Parathyroid adenoma (tissue), 2 donors: ENCODE data around the gene TEKTIP1.

Experiments
- H2AFZ ChIP-seq: fragments of 300-600 bp; sonication (generic); one replicate; pipeline ENCODE4 v1.7.0; 2017; ENCODE audit warnings: antibody characterized with exemption, mild to moderate bottlenecking
- H3K27ac ChIP-seq: fragments of 300-600 bp; sonication (generic); one replicate; pipeline ENCODE4 v1.7.0; 2017
- H3K27me3 ChIP-seq: fragments of 300-600 bp; sonication (generic); one replicate; pipeline ENCODE4 v1.7.0; 2017; ENCODE audit warnings: low read length; ENCODE audit not compliant: control insufficient read depth, insufficient read depth
- H3K36me3 ChIP-seq: fragments of 300-600 bp; sonication (generic); one replicate; pipeline ENCODE4 v1.7.0; 2017; ENCODE audit warnings: low read length; ENCODE audit not compliant: control insufficient read depth, insufficient read depth
- H3K4me1 ChIP-seq: fragments of 300-600 bp; sonication (generic); one replicate; pipeline ENCODE4 v1.7.0; 2017; ENCODE audit warnings: control low read depth
- H3K4me2 ChIP-seq: fragments of 300-600 bp; sonication (generic); one replicate; pipeline ENCODE4 v1.7.0; 2017; ENCODE audit warnings: low read length
- H3K4me3 ChIP-seq: fragments of 300-600 bp; sonication (generic); one replicate; pipeline ENCODE4 v1.7.0; 2017; ENCODE audit warnings: low read depth, low read length
- H3K79me2 ChIP-seq: fragments of 300-600 bp; sonication (generic); one replicate; pipeline ENCODE4 v1.7.0; 2017; ENCODE audit warnings: control low read depth
- H3K9ac ChIP-seq: fragments of 300-600 bp; sonication (generic); one replicate; pipeline ENCODE4 v1.7.0; 2017; ENCODE audit warnings: mild to moderate bottlenecking
- H3K9me3 ChIP-seq: fragments of 300-600 bp; sonication (generic); one replicate; pipeline ENCODE4 v1.7.0; 2017; ENCODE audit warnings: low read length; ENCODE audit not compliant: control insufficient read depth
- TF ChIP-seq, protein P1 (sequence below): fragments of 300-600 bp; sonication (generic); IDR thresholded peaks from one replicate; pipeline ENCODE4 v1.7.0; 2017; ENCODE audit warnings: antibody characterized with exemption, mild to moderate bottlenecking
- donor health status: primary hyperparathyroidism.

TEKTIP1 gene

DNA sequence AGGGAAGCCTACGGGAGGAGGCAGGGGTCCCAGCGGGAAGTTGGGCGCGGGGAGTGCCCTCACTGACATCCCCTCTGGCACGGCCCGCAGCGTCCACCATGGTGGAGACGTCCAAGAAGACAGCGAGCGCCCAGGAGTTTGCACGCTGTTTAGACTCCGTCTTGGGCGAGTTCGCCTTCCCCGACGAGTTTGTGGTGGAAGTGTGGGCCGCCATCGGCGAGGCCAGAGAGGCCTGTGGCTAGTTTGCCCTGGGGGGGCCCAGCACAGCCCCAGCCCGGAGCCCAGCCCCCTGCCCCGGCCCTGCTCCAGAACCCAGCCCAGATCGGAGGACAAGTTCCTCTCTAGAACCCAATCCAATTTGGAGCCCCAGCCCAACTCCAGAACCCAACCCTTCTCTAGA, 51.0 kb downstream of the TEKTIP1 start:
- Histone ChIP-seq H3K27ac (no peak overlapping the region), H3K36me3 (no peaks in the 10 kb centered on the region), H3K9me3 (no peaks in the 10 kb centered on the region), H3K4me3 (no peak overlapping the region), H3K79me2 (no peaks in the 10 kb centered on the region), H2AFZ (no peak overlapping the region), H3K4me1 (no peaks in the 10 kb centered on the region), H3K27me3 (no peaks in the 10 kb centered on the region), H3K9ac (no peak overlapping the region), H3K4me2 (no peak overlapping the region)
- TF ChIP-seq, protein P1, sequence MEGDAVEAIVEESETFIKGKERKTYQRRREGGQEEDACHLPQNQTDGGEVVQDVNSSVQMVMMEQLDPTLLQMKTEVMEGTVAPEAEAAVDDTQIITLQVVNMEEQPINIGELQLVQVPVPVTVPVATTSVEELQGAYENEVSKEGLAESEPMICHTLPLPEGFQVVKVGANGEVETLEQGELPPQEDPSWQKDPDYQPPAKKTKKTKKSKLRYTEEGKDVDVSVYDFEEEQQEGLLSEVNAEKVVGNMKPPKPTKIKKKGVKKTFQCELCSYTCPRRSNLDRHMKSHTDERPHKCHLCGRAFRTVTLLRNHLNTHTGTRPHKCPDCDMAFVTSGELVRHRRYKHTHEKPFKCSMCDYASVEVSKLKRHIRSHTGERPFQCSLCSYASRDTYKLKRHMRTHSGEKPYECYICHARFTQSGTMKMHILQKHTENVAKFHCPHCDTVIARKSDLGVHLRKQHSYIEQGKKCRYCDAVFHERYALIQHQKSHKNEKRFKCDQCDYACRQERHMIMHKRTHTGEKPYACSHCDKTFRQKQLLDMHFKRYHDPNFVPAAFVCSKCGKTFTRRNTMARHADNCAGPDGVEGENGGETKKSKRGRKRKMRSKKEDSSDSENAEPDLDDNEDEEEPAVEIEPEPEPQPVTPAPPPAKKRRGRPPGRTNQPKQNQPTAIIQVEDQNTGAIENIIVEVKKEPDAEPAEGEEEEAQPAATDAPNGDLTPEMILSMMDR, result no peak

DNA sequence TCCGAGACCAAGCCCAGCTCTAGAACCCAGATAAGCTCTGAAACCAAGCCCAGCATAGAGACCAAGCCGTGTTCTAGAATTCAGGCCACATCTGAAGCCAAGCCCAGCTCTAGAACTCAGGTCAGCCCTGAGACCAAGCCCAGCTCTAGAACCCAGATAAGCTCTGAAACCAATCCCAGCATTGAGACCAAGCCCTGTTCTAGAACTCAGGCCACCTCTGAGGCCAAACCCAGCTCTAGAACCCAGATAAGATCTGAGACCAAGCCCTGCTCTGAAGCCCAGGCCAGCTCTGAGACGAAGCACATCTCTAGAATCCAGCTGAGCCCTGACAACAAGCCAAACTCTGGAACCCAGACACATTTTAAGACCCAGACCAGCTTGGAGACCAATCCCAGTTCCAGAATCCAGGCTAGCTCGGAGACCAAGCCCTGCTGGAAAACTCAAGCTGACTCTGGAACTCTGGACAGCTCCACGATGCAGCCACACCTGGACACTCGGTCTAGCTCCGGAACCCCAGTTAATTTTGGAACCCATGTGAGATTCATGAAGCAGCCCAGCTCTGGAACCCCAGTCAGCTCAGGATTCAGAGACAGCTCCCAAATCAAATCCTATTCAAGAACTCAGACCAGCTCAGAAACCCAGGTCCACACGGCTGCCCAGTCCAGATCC, 52.2 kb downstream of the TEKTIP1 start:
- H3K9ac ChIP-seq, result no peak overlapping the region
- no peaks in the 10 kb centered on the region for H3K79me2 ChIP-seq

DNA sequence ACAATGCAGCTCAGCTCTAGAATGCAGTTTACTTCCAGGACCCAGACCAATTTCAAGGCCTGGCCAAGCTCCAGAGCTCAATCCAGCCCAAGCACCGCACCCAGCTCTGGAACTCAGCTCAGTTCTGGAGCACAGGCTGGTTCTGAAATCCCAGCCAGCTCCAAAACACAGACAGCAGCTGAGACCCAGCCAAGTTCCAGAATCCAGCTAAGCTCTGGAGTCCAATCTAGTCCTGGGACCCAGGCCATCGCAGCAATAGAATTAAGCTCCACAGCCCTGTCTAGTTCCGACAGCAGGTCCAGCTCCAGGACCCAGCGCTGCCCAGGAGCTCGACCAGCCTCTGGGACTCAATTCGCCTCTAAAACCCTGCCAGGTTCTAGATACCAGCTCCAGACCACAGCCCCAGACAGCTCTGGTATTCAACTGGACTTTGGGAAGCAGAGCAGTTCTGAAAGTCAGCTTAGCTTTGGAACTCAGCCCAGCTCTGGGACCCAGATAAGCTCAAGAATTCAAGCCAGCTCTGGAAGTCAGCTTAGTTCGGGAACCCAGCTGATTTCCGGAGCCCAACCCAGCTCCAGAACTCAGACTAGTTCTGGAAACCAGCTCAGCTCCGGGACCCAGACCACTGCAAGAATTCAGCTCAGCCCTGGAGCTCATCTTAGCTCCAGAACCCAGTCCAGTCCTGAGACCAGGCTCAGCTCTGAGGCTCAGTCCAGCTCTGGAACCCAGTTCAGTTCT, 53.1 kb downstream of the TEKTIP1 start:
- Histone ChIP-seq H3K4me1 (no peaks in the 10 kb centered on the region), H3K27ac (no peak overlapping the region)
- TF ChIP-seq, protein P1, result no peak

More for the DNA sequence above, 52.2 kb downstream of the TEKTIP1 start:
- Histone ChIP-seq H3K4me2 (no peak overlapping the region), H2AFZ (no peak overlapping the region), H3K36me3 (no peaks in the 10 kb centered on the region), H3K27ac (no peak overlapping the region), H3K9me3 (no peaks in the 10 kb centered on the region), H3K4me1 (no peaks in the 10 kb centered on the region), H3K27me3 (no peaks in the 10 kb centered on the region), H3K4me3 (no peak overlapping the region)
- TF ChIP-seq, protein P1, result no peak

DNA sequence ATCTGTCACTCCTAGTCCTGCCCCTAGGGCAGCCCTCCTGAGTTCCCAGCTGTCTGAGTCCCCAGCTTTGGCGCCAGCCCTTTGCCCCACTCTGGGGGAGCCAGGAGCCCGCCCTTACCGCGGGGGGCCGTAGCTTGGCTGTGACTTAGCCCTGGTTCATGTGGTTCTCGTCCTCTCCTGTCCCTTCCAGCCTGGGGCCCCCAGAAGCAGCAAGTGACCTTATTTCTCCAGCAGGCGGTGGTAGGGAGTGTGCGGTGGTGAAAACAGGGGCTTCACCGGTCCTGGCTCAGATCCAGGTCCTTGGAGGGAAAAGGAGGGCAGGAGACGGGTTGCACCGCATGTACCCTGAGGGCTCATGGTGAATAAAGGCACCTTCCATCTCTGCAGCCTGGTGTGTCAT, 54.2 kb downstream of the TEKTIP1 start:
- Histone ChIP-seq H3K27me3 (no peaks in the 10 kb centered on the region), H2AFZ (no peak overlapping the region), H3K4me3 (no peak overlapping the region), H3K4me1 (no peaks in the 10 kb centered on the region), H3K27ac (no peak overlapping the region), H3K79me2 (no peaks in the 10 kb centered on the region), H3K4me2 (no peak overlapping the region), H3K36me3 (no peaks in the 10 kb centered on the region), H3K9me3 (no peaks in the 10 kb centered on the region), H3K9ac (no peak overlapping the region)
- TF ChIP-seq, protein P1, result no peak

More for the DNA sequence above, 53.1 kb downstream of the TEKTIP1 start:
- no peak overlapping the region for H3K4me3 ChIP-seq
- H3K79me2 ChIP-seq, result no peaks in the 10 kb centered on the region
- no peaks in the 10 kb centered on the region for H3K9me3 ChIP-seq
- no peaks in the 10 kb centered on the region for H3K36me3 ChIP-seq
- H3K4me2 ChIP-seq, result no peak overlapping the region
- no peak overlapping the region for H2AFZ ChIP-seq
- H3K9ac ChIP-seq, result no peak overlapping the region
- H3K27me3 ChIP-seq, result no peaks in the 10 kb centered on the region
